ES-I3 (cell line): ENCODE results near the gene CCDC107.
"Not testable (repeated sequence)": the region's sequence is repeated elsewhere in the genome, so short reads cannot be mapped to it uniquely, and the experiment has no call there.

ENCODE experiments used
- H3K36me3 ChIP-seq: 2 replicates; pipeline ENCODE4 v1.6.1; 2013; ENCODE audit warnings: mild to moderate bottlenecking, low read length, control low read depth, moderate library complexity; ENCODE audit not compliant: insufficient read depth
- H3K4me1 ChIP-seq: 2 replicates; pipeline ENCODE4 v1.6.1; 2013; ENCODE audit warnings: mild to moderate bottlenecking, control low read depth, low read length; ENCODE audit not compliant: insufficient read depth
- H3K9ac ChIP-seq: 2 replicates; pipeline ENCODE4 v1.6.1; 2013; ENCODE audit warnings: low read depth, mild to moderate bottlenecking, low read length, moderate library complexity
- H3K9me3 ChIP-seq: 2 replicates; pipeline ENCODE4 v1.6.1; 2013; ENCODE audit warnings: mild to moderate bottlenecking, low read length, moderate library complexity; ENCODE audit not compliant: control insufficient read depth, insufficient read depth

The CCDC107 gene

GRCh38 chr9:35658137-35658967, at the start of gene CCDC107:
CCDC107 (plus strand) TSS chr9:35658292; CDS start chr9:35658380, 88 bp downstream.
- Histone ChIP-seq H3K4me1 (peaks cover 7% of the 10 kb centered on the region; the same call in 1 of the 2 replicates), H3K36me3 (peaks cover 6% of the 10 kb centered on the region; the same call in 1 of the 2 replicates), H3K9me3 (no peaks in the 10 kb centered on the region), H3K9ac (peak within 1 kb of the TSS; percentile 85)

GRCh38 chr9:35609001-35609819, 48.9 kb upstream of the CCDC107 start:
- H3K9me3 ChIP-seq = no peaks in the 10 kb centered on the region
- no peak overlapping the region for H3K9ac ChIP-seq
- no peaks in the 10 kb centered on the region for H3K36me3 ChIP-seq
- peaks cover 2% of the 10 kb centered on the region; the same call in 1 of the 2 replicates for H3K4me1 ChIP-seq

- Histone ChIP-seq H3K9ac (no peak overlapping the region), H3K4me1 (peaks cover 2% of the 10 kb centered on the region; the same call in 1 of the 2 replicates), H3K36me3 (no peaks in the 10 kb centered on the region), H3K9me3 (no peaks in the 10 kb centered on the region)
These were observed 48.3 kb upstream of the CCDC107 start for GRCh38 chr9:35609820-35610163.

- H3K4me1 ChIP-seq = no peaks in the 10 kb centered on the region
- no peaks in the 10 kb centered on the region for H3K9me3 ChIP-seq
- no peaks in the 10 kb centered on the region for H3K36me3 ChIP-seq
- H3K9ac ChIP-seq = no peak overlapping the region
These were observed 46.8 kb upstream of the CCDC107 start for GRCh38 chr9:35611230-35611797.

- not testable (repeated sequence) for H3K4me1 ChIP-seq, H3K9ac ChIP-seq, H3K36me3 ChIP-seq, H3K9me3 ChIP-seq
These were observed 46.0 kb upstream of the CCDC107 start for GRCh38 chr9:35612066-35612465.

GRCh38 chr9:35612843-35613242, 45.2 kb upstream of the CCDC107 start:
- Histone ChIP-seq H3K9me3 (no peaks in the 10 kb centered on the region), H3K9ac (no peak overlapping the region), H3K36me3 (no peaks in the 10 kb centered on the region), H3K4me1 (no peaks in the 10 kb centered on the region)

GRCh38 chr9:35615981-35616680, 42.0 kb upstream of the CCDC107 start:
- Histone ChIP-seq H3K4me1 (no peaks in the 10 kb centered on the region), H3K36me3 (no peaks in the 10 kb centered on the region), H3K9ac (peak overlapping the region; percentile 73), H3K9me3 (no peaks in the 10 kb centered on the region)

GRCh38 chr9:35616681-35617459, 41.2 kb upstream of the CCDC107 start:
- H3K9ac ChIP-seq = peak overlapping the region; percentile 73
- H3K4me1 ChIP-seq = no peaks in the 10 kb centered on the region

GRCh38 chr9:35617548-35617947, 40.5 kb upstream of the CCDC107 start:
- Histone ChIP-seq H3K4me1 (no peaks in the 10 kb centered on the region), H3K36me3 (no peaks in the 10 kb centered on the region), H3K9me3 (no peaks in the 10 kb centered on the region), H3K9ac (peak overlapping the region; percentile 73)

More at GRCh38 chr9:35616681-35617459, 41.2 kb upstream of the CCDC107 start:
- Histone ChIP-seq H3K36me3 (no peaks in the 10 kb centered on the region), H3K9me3 (no peaks in the 10 kb centered on the region)

- Histone ChIP-seq H3K9me3 (no peaks in the 10 kb centered on the region), H3K36me3 (no peaks in the 10 kb centered on the region), H3K4me1 (no peaks in the 10 kb centered on the region), H3K9ac (peak within 1 kb of the TSS; percentile 73)
These were observed 39.8 kb upstream of the CCDC107 start, which contains the start of gene CD72 for GRCh38 chr9:35618325-35618727. CD72 (minus strand) TSS chr9:35618413; CDS start chr9:35618303, 110 bp downstream.

GRCh38 chr9:35618854-35619799, 39.0 kb upstream of the CCDC107 start:
- Histone ChIP-seq H3K36me3 (no peaks in the 10 kb centered on the region), H3K4me1 (no peaks in the 10 kb centered on the region), H3K9me3 (no peaks in the 10 kb centered on the region), H3K9ac (no peak overlapping the region)

GRCh38 chr9:35619800-35620158, 38.3 kb upstream of the CCDC107 start:
- no peaks in the 10 kb centered on the region for H3K4me1 ChIP-seq
- H3K9me3 ChIP-seq = no peaks in the 10 kb centered on the region
- H3K36me3 ChIP-seq = no peaks in the 10 kb centered on the region
- no peak overlapping the region for H3K9ac ChIP-seq

- Histone ChIP-seq H3K36me3 (no peaks in the 10 kb centered on the region), H3K4me1 (no peaks in the 10 kb centered on the region), H3K9me3 (no peaks in the 10 kb centered on the region), H3K9ac (no peak overlapping the region)
These were observed 30.5 kb upstream of the CCDC107 start for GRCh38 chr9:35627575-35627974.
